Measurements from ENCODE around the gene IRGC. TPM values are rescaled to one million over a fixed set of nuclear protein-coding genes. Genes with fewer than 3 reads are reported as not detected.

Gene IRGC
- total RNA-seq, 4 donors from 2014 or later, result not detected

DNA sequence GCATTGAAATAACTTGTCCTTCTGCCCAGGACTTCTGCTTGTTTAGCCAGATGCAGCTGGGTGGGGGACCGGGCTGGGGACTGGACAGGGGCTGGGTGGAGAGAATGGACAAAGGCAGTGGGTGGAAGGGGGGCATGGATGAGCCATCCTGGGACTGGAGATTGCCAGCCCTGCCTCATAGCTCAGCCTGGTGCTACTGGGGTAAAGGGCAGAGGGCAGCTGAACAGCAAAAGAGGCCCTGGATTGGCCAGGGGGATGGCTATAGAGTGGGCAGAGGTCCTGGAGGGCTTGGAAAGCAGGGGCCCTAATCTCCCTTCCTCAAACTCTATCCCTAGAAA, 28.2 kb upstream of the IRGC start:
- Histone ChIP-seq H3K27me3 (no peaks in the 10 kb centered on the region), H3K27ac (no peak overlapping the region), H3K9me3 (peaks cover 11 to 13% of the 10 kb centered on the region in 2 donors), H3K36me3 (no peaks in the 10 kb centered on the region), H3K4me1 (peaks cover 0 to 2% (median 0%) of the 10 kb centered on the region in 4 donors), H3K4me3 (no peak overlapping the region)
- WGBS, 2 donors (ENCODE audit: low coverage in 1 of 2), result 58 to 60% methylated on average over 1 of the region's 1 CpG
- intact Hi-C loops (cut with DNase I; ENCODE audit: low total_unique reads) (no loop called here), in situ Hi-C loops (cut with MboI; ENCODE audit: low pct_ligation_motif_present in 1 of 4, low pct_unique_long_range_greater_than_20kb in 1 of 4, low sequenced_read_pairs in 3 of 4) (no loop called here)
- no peak for DNase-seq
- TF ChIP-seq EP300 (IDR thresholded peaks at IDR 0.05; ENCODE audit: low read depth), result no peak
- no peak for TF ChIP-seq POLR2AphosphoS5 (IDR thresholded peaks at IDR 0.05)
- TF ChIP-seq, protein P1, sequence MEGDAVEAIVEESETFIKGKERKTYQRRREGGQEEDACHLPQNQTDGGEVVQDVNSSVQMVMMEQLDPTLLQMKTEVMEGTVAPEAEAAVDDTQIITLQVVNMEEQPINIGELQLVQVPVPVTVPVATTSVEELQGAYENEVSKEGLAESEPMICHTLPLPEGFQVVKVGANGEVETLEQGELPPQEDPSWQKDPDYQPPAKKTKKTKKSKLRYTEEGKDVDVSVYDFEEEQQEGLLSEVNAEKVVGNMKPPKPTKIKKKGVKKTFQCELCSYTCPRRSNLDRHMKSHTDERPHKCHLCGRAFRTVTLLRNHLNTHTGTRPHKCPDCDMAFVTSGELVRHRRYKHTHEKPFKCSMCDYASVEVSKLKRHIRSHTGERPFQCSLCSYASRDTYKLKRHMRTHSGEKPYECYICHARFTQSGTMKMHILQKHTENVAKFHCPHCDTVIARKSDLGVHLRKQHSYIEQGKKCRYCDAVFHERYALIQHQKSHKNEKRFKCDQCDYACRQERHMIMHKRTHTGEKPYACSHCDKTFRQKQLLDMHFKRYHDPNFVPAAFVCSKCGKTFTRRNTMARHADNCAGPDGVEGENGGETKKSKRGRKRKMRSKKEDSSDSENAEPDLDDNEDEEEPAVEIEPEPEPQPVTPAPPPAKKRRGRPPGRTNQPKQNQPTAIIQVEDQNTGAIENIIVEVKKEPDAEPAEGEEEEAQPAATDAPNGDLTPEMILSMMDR (IDR thresholded peaks at IDR 0.05), result no peak
- TF ChIP-seq POLR2A (IDR thresholded peaks at IDR 0.05), result no peak

DNA sequence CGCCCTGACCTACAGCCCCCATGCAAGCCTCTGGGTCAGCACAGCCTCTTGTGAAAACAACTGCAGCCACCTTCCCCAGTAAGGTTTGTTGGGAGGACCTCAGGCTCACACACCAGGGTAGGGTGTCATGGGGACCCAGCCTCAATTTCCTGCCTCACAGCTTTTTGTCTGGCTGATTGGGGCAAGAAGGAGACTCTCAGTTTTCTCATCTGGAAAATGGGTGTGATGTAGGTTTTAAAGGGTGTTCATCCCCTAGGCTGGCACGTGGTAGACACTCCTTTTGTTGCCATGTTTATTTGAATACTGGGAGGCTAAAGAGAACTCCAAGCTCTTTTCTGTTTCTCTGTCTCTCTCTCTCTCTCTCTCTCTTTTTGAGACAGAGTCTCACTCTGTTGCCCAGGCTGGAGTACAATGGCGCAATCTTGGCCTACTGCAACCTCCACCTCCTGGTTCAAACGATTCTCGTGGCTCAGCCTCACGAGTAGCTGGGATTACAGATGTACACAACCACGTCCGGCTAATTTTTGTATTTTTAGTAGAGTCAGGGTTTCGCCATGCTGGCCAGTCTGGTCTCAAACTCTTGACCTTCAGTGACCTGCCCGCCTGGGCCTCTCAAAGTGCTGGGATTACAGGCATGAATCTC, 27.7 kb upstream of the IRGC start:
- TF ChIP-seq POLR2A (IDR thresholded peaks at IDR 0.05), result no peak
- TF ChIP-seq, protein P1 (IDR thresholded peaks at IDR 0.05), result no peak
- no peak for TF ChIP-seq POLR2AphosphoS5 (IDR thresholded peaks at IDR 0.05)
- no peak for TF ChIP-seq EP300 (IDR thresholded peaks at IDR 0.05; ENCODE audit: low read depth)
- WGBS, 2 donors (ENCODE audit: low coverage in 1 of 2), result 78 to 100% methylated on average over 1 to 10 of the region's 10 CpGs
- in situ Hi-C loops (cut with MboI; ENCODE audit: low pct_ligation_motif_present in 1 of 4, low pct_unique_long_range_greater_than_20kb in 1 of 4, low sequenced_read_pairs in 3 of 4) (no loop called here), intact Hi-C loops (cut with DNase I; ENCODE audit: low total_unique reads) (no loop called here)
- Histone ChIP-seq H3K36me3 (no peaks in the 10 kb centered on the region), H3K9me3 (peaks cover 11 to 13% of the 10 kb centered on the region in 2 donors), H3K27me3 (no peaks in the 10 kb centered on the region), H3K4me1 (peaks cover 0 to 2% (median 0%) of the 10 kb centered on the region in 4 donors), H3K27ac (no peak overlapping the region), H3K4me3 (no peak overlapping the region)
- DNase-seq, result no peak

DNA sequence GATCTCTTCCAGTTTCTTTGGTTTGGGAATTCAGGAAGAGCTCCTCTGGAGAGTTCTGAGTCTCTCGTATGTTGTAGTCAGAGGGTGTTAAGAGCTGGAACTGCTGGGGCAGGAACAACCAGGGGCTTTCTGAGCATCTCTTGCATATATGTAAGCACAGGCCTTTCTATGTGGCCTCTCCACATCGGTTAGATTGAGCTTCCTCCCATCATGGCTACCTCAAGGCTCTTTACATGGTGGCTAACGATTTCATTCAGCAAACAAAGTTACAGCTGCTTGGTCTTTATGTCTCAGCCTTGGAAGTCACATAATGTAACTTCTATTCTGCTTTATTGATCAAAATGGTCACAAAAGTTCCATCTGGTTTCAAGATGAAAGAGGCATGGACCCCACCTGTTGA, 25.4 kb upstream of the IRGC start:
- WGBS, 2 donors (ENCODE audit: low coverage in 1 of 2), result 50 to 54% methylated on average over 1 to 3 of the region's 3 CpGs
- H3K27me3 ChIP-seq, result no peaks in the 10 kb centered on the region
- H3K4me1 ChIP-seq, result peaks cover 0 to 16% (median 0%) of the 10 kb centered on the region in 4 donors
- no peak for DNase-seq
- intact Hi-C loops (cut with DNase I; ENCODE audit: low total_unique reads), result no loop called here
- H3K9me3 ChIP-seq, result peaks cover 11 to 13% of the 10 kb centered on the region in 2 donors
- H3K4me3 ChIP-seq, result no peak overlapping the region
- in situ Hi-C loops (cut with MboI; ENCODE audit: low pct_ligation_motif_present in 1 of 4, low pct_unique_long_range_greater_than_20kb in 1 of 4, low sequenced_read_pairs in 3 of 4), result no loop called here
- TF ChIP-seq POLR2AphosphoS5 (IDR thresholded peaks at IDR 0.05), result no peak
- no peak for TF ChIP-seq EP300 (IDR thresholded peaks at IDR 0.05; ENCODE audit: low read depth)
- TF ChIP-seq POLR2A (IDR thresholded peaks at IDR 0.05), result no peak
- TF ChIP-seq, protein P1 (IDR thresholded peaks at IDR 0.05), result no peak
- no peaks in the 10 kb centered on the region for H3K36me3 ChIP-seq
- H3K27ac ChIP-seq, result no peak overlapping the region

DNA sequence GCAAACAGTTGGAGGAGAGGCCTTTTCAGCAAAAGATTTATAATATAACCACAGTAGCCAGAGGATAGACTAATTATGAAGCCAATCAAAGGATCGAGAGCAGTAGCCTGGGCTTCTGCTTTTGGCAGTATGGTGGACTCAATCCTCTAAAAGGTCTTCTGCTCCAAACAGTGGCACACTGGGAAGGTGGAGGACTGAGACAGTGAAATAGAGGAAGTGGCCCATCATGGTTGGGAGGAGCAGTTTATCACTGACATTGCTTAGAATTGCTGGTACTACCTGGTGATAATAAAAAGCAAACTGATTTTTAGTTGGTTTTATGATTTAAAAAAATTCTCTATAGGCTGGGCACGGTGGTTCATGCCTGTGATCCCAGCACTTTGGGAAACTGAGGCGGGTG, 25.0 kb upstream of the IRGC start:
- Histone ChIP-seq H3K9me3 (peaks cover 11 to 13% of the 10 kb centered on the region in 2 donors), H3K4me1 (peaks cover 0 to 16% (median 0%) of the 10 kb centered on the region in 4 donors), H3K4me3 (no peak overlapping the region), H3K27me3 (no peaks in the 10 kb centered on the region), H3K36me3 (no peaks in the 10 kb centered on the region), H3K27ac (no peak overlapping the region)
- 89 to 90% methylated on average over 2 to 3 of the region's 3 CpGs for WGBS, 2 donors (ENCODE audit: low coverage in 1 of 2)
- intact Hi-C loops (cut with DNase I; ENCODE audit: low total_unique reads), result no loop called here
- no peak for DNase-seq
- TF ChIP-seq, protein P1 (IDR thresholded peaks at IDR 0.05), result no peak
- TF ChIP-seq EP300 (IDR thresholded peaks at IDR 0.05; ENCODE audit: low read depth) (no peak), POLR2AphosphoS5 (IDR thresholded peaks at IDR 0.05) (no peak), POLR2A (IDR thresholded peaks at IDR 0.05) (no peak)
- in situ Hi-C loops (cut with MboI; ENCODE audit: low pct_ligation_motif_present in 1 of 4, low pct_unique_long_range_greater_than_20kb in 1 of 4, low sequenced_read_pairs in 3 of 4), result no loop called here

Data from transverse colon (tissue), 4 donors.